NAMALWA (cell line): ENCODE results near the gene CPXM1.
A peak's percentile ranks its signal among the peaks of the same experiment; 100 is the strongest.
"Not testable (repeated sequence)": the region's sequence is repeated elsewhere in the genome, so short reads cannot be mapped to it uniquely, and the experiment has no call there.

ENCODE experiments used
- DNase-seq: peaks from one replicate; pipeline ENCODE4 v3.0.0-alpha.2; 2015; ENCODE audit warnings: low spot score

CPXM1 gene

GRCh38 chr20:2799688-2800520 is 523 bp downstream of the CPXM1 start:
- DNase-seq = peak; percentile 22

- peak; percentile 8 for DNase-seq
Observed at GRCh38 chr20:2799271-2799670, 1.2 kb downstream of the CPXM1 start.

- peak; percentile 19 for DNase-seq
Observed at GRCh38 chr20:2798814-2799213, 1.6 kb downstream of the CPXM1 start.

GRCh38 chr20:2798095-2798805 is 2.2 kb downstream of the CPXM1 start:
- no peak for DNase-seq

- no peak for DNase-seq
Observed at GRCh38 chr20:2797136-2797983, 3.1 kb downstream of the CPXM1 start.

- no peak for DNase-seq
Observed at GRCh38 chr20:2796011-2796660, 4.3 kb downstream of the CPXM1 start.

GRCh38 chr20:2795451-2795850 is 5.0 kb downstream of the CPXM1 start:
- DNase-seq = no peak

- no peak for DNase-seq
Observed at GRCh38 chr20:2794866-2795447, 5.5 kb downstream of the CPXM1 start.

GRCh38 chr20:2794202-2794748 is 6.2 kb downstream of the CPXM1 start:
- DNase-seq = no peak

GRCh38 chr20:2793471-2793870 is 7.0 kb downstream of the CPXM1 start:
- no peak for DNase-seq

- DNase-seq = no peak
Observed at GRCh38 chr20:2783908-2784566, 16.4 kb downstream of the CPXM1 start.

- no peak for DNase-seq
Observed at GRCh38 chr20:2780948-2781347, 19.5 kb downstream of the CPXM1 start.

- no peak for DNase-seq
Observed at GRCh38 chr20:2778602-2779321, 21.7 kb downstream of the CPXM1 start.

GRCh38 chr20:2775139-2775538 is 25.3 kb downstream of the CPXM1 start:
- no peak for DNase-seq

- DNase-seq = no peak
Observed at GRCh38 chr20:2773812-2774211, 26.6 kb downstream of the CPXM1 start.

GRCh38 chr20:2771631-2772080 is 28.8 kb downstream of the CPXM1 start:
- DNase-seq = no peak

- not testable (repeated sequence) for DNase-seq
Observed at GRCh38 chr20:2770091-2770490, 30.3 kb downstream of the CPXM1 start.

GRCh38 chr20:2768632-2769015 is 31.8 kb downstream of the CPXM1 start:
- DNase-seq = no peak

- DNase-seq = no peak
Observed at GRCh38 chr20:2767768-2768631, 32.4 kb downstream of the CPXM1 start.
